RWPE2 (cell line): ENCODE data around the gene ENPP1.
"Not testable (repeated sequence)": the region's sequence is repeated elsewhere in the genome, so short reads cannot be mapped to it uniquely, and the experiment has no call there.

Source experiments
- ATAC-seq: fragments of 200-7000 bp; cut with Tn5 transposase; 3 replicates; pipeline ENCODE4 v1.9.1; 2021; ENCODE audit warnings: low read depth
- DNase-seq: peaks from one replicate; pipeline ENCODE4 v3.0.0-alpha.2; 2020; ENCODE audit warnings: low spot score
- H3K27ac ChIP-seq: fragments of 450-650 bp; 2 replicates; pipeline ENCODE4 v1.5.1; 2017; ENCODE audit warnings: mild to moderate bottlenecking; ENCODE audit not compliant: poor library complexity, severe bottlenecking
- H3K27me3 ChIP-seq: fragments of 250-450 bp; sonication (Bioruptor Pico); 2 replicates; pipeline ENCODE4 v1.5.1; 2021; ENCODE audit warnings: mild to moderate bottlenecking, moderate library complexity; ENCODE audit not compliant: insufficient read depth, poor library complexity, severe bottlenecking
- H3K36me3 ChIP-seq: fragments of 250-450 bp; sonication (Bioruptor Pico); 2 replicates; pipeline ENCODE4 v1.5.1; 2020; ENCODE audit warnings: low read depth, mild to moderate bottlenecking, moderate library complexity
- H3K4me1 ChIP-seq: fragments of 250-450 bp; sonication (Bioruptor Pico); 2 replicates; pipeline ENCODE4 v1.5.1; 2021; ENCODE audit warnings: mild to moderate bottlenecking, moderate library complexity; ENCODE audit not compliant: insufficient read depth, poor library complexity, severe bottlenecking
- H3K4me3 ChIP-seq: fragments of 250-450 bp; sonication (Bioruptor Pico); 2 replicates; pipeline ENCODE4 v1.5.1; 2021; ENCODE audit warnings: mild to moderate bottlenecking, moderate library complexity; ENCODE audit not compliant: severe bottlenecking
- H3K9me3 ChIP-seq: fragments of 250-450 bp; sonication (Bioruptor Pico); 2 replicates; pipeline ENCODE4 v1.5.1; 2021; ENCODE audit warnings: mild to moderate bottlenecking, moderate library complexity; ENCODE audit not compliant: severe bottlenecking
- TF ChIP-seq, protein P1 (sequence below): fragments of 450-650 bp; IDR thresholded peaks from one replicate; pipeline ENCODE4 v1.5.1; 2017; ENCODE audit warnings: mild to moderate bottlenecking, moderate library complexity; ENCODE audit not compliant: poor library complexity, severe bottlenecking

The ENPP1 gene

DNA sequence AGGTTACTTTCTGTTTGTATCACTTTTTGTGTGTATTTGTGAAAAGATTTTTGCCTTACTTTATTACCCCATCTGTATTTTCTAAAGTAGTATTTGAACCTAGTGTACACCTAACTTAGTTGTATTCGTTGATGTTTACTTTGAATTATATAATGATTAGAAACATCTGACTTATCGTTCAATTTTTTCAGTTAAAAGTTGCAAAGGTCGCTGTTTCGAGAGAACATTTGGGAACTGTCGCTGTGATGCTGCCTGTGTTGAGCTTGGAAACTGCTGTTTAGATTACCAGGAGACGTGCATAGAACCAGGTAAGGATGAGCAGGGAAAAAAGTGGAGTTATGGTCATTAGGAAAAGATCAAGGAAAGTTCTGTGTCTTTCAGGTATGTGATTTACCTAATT, 42.0 kb downstream of the ENPP1 start:
- no peak overlapping the region for H3K4me3 ChIP-seq
- no peak overlapping the region for H3K27ac ChIP-seq
- TF ChIP-seq, protein P1, sequence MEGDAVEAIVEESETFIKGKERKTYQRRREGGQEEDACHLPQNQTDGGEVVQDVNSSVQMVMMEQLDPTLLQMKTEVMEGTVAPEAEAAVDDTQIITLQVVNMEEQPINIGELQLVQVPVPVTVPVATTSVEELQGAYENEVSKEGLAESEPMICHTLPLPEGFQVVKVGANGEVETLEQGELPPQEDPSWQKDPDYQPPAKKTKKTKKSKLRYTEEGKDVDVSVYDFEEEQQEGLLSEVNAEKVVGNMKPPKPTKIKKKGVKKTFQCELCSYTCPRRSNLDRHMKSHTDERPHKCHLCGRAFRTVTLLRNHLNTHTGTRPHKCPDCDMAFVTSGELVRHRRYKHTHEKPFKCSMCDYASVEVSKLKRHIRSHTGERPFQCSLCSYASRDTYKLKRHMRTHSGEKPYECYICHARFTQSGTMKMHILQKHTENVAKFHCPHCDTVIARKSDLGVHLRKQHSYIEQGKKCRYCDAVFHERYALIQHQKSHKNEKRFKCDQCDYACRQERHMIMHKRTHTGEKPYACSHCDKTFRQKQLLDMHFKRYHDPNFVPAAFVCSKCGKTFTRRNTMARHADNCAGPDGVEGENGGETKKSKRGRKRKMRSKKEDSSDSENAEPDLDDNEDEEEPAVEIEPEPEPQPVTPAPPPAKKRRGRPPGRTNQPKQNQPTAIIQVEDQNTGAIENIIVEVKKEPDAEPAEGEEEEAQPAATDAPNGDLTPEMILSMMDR: no peak
- H3K36me3 ChIP-seq: no peaks in the 10 kb centered on the region
- H3K9me3 ChIP-seq: no peaks in the 10 kb centered on the region
- no peak for DNase-seq
- no peaks in the 10 kb centered on the region for H3K4me1 ChIP-seq
- H3K27me3 ChIP-seq: no peaks in the 10 kb centered on the region
- no peak for ATAC-seq

DNA sequence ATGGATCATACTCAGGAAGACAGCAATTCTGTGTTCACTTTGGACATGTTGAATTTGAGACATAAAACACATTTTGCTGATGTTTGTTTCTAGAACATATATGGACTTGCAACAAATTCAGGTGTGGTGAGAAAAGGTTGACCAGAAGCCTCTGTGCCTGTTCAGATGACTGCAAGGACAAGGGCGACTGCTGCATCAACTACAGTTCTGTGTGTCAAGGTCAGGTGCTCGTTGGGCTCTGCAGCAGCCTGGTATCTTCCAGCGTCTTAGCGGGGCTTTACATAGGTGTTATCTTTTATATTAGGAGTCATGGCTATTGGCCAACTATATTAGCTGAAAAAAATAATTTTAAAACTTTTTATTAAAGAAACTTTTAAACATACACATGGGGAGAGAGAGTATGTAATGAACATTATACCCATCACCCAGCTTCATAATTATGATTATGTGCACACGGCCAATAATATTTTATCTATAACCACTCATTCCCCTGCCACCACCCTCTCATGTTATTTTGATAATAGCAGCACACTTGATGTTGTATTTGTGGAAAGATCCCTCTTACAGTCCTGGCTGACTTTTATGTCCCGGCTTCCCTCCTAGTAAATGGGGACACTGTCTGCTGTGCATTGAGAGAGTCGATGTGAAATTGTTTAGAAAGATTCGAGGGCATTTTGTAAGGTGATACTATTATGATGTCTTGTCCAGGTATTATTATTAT, 43.4 kb downstream of the ENPP1 start:
- H3K36me3 ChIP-seq: no peaks in the 10 kb centered on the region
- H3K27me3 ChIP-seq: no peaks in the 10 kb centered on the region
- no peaks in the 10 kb centered on the region for H3K9me3 ChIP-seq
- ATAC-seq: no peak
- no peak overlapping the region for H3K4me3 ChIP-seq
- TF ChIP-seq, protein P1: no peak
- DNase-seq: no peak
- no peak overlapping the region for H3K27ac ChIP-seq
- no peaks in the 10 kb centered on the region for H3K4me1 ChIP-seq

DNA sequence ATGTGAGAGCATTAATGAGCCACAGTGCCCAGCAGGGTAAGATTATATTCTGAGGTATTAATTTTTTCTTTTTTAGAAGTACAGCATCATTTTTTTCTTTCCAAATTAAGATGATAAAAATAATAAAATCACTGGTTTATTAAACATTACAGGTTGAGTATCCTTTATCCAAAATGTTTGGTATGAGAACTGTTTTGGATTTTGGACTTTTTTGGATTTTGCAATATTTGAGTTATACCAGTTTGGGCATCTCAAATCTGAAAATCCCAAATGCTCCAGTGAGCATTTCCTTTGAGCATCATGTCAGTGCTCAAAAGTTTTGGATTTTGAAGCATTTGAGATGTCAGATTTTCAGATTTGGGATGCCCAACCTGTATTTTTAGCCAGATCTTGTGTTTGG, 44.4 kb downstream of the ENPP1 start:
- Histone ChIP-seq H3K27me3 (no peaks in the 10 kb centered on the region), H3K4me3 (no peak overlapping the region), H3K36me3 (no peaks in the 10 kb centered on the region), H3K4me1 (no peaks in the 10 kb centered on the region), H3K27ac (no peak overlapping the region), H3K9me3 (no peaks in the 10 kb centered on the region)
- TF ChIP-seq, protein P1: no peak
- ATAC-seq: no peak
- DNase-seq: no peak

DNA sequence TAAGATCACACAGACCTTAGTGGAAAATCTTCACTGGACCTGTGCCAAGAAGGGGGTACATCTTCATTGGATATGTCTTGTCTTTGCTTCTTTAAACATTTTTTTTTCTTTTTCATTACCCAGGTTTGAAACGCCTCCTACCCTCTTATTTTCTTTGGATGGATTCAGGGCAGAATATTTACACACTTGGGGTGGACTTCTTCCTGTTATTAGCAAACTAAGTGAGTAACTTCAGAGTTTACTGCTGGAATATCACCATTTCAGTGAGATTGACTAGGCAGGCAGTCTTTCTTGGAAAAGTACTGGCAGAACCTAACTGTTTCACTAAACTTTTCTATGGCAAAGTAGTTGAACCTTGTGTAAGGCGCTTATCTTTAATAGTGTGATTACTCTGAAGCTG, 47.0 kb downstream of the ENPP1 start:
- Histone ChIP-seq H3K9me3 (no peaks in the 10 kb centered on the region), H3K4me1 (no peaks in the 10 kb centered on the region), H3K36me3 (no peaks in the 10 kb centered on the region), H3K4me3 (no peak overlapping the region), H3K27me3 (no peaks in the 10 kb centered on the region), H3K27ac (no peak overlapping the region)
- ATAC-seq (no peak), DNase-seq (no peak)
- TF ChIP-seq, protein P1: no peak

DNA sequence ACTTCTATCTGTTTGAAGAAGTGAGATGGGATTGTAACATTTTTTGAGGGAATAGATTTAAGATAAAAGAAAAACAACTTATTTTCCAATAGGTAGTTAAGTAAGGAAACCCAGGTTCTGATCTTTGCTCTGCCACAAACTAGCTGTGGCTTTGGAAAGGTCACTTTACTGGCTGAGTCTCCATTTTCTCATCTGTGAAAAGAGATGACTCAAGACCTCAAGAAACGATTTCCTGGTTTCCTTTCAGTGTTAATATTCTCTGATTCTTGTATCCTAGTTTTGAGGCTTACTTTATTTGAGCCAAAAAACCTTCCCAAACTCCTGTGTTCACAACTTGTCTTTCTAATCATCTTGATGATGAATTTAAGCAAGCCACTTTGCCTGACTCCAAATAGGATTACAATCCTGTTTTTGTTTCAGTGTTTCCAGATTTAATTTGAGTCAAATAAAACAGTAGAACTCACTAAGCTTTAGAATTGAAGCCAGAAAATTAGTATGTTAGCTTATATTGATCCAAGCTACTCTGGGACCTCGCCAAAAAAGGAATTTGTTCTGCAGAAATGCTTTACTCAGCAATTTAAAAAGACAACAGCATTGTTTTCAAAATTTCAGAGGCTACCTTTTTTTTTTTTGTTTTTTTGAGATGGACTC, 51.1 kb downstream of the ENPP1 start:
- no peaks in the 10 kb centered on the region for H3K9me3 ChIP-seq
- H3K36me3 ChIP-seq: no peaks in the 10 kb centered on the region
- DNase-seq (no peak), ATAC-seq (no peak)
- no peak overlapping the region for H3K4me3 ChIP-seq
- no peak overlapping the region for H3K27ac ChIP-seq
- H3K4me1 ChIP-seq: peaks cover 5% of the 10 kb centered on the region
- TF ChIP-seq, protein P1: no peak
- H3K27me3 ChIP-seq: no peaks in the 10 kb centered on the region

DNA sequence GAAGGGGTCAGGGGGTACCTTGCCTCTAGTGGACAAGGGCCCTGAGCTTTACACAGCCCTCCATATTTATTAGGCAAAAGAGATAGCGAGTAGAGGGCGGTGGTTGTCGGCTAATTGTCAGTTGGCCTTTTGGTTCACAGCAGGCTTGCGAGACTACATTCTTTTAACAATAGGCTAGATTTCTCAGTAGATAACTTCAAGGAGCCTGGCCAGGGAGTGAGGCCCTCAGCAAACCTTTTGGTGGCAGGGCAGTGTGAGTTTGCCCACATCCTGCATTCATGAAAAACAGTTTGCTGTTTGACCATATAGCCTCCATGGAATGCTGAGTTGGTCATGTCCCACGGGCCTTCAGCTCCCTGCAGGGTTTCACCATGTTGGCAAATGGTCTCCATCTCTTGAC, 51.8 kb downstream of the ENPP1 start:
- H3K27ac ChIP-seq, H3K36me3 ChIP-seq, H3K4me3 ChIP-seq, DNase-seq, H3K27me3 ChIP-seq, ATAC-seq, H3K9me3 ChIP-seq: not testable (repeated sequence)
- peaks cover 12% of the 10 kb centered on the region for H3K4me1 ChIP-seq
